ENCODE measurements around the gene GPR62. TPM values are rescaled to one million over a fixed set of nuclear protein-coding genes. Genes with fewer than 3 reads are reported as not detected.
A peak's percentile ranks its signal among the peaks of the same experiment; 100 is the strongest.

GPR62 gene
- total and polyA plus RNA-seq, 9 of the 15 experiments (the other 6 are each of a cell fraction or from before 2014, with no cell fraction given): not detected

DNA sequence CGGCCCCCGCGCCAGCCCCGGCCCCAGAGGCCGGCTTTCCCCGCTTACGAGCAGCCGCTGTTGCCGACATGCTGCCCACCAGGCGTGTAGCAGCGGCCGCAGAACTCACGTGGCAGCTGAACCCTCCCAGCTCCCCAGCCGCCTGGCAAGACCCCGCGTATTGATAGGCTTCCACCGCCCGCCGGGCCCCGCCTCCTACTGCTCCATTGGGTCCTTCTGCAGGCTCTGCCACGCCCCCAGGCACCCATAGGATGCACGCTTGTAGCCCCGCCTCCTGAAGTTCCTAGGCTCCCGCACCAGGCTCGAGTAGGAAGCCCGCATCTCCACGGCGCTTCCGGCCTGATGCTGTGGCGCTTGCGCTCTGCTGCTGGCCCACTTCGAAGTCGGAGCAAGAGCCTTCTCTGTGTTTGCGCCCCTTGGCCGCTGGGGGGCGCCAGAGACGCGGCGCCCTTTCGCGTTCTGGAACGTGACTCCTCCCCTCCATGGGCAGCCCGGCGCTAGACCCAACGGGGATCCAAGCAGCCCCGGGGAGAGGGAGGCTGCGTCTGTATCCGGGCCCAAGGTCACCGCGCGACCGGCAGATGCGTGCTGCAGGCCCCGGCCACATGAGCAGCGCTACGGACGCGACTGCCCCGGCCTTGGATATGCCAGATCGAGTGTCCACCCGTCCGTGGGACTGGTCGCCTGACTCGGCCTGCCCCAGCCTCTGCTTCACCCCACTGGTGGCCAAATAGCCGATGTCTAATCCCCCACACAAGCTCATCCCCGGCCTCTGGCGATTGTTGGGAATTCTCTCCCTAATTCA lies 13.2 kb upstream of the GPR62 start, which contains the start of the genes PARP3 and RRP9 (continued):
- TF ChIP-seq PTBP1 (IDR thresholded peaks at IDR 0.05; ENCODE audit: low read depth, low read length): no peak
- TF ChIP-seq, protein P1, sequence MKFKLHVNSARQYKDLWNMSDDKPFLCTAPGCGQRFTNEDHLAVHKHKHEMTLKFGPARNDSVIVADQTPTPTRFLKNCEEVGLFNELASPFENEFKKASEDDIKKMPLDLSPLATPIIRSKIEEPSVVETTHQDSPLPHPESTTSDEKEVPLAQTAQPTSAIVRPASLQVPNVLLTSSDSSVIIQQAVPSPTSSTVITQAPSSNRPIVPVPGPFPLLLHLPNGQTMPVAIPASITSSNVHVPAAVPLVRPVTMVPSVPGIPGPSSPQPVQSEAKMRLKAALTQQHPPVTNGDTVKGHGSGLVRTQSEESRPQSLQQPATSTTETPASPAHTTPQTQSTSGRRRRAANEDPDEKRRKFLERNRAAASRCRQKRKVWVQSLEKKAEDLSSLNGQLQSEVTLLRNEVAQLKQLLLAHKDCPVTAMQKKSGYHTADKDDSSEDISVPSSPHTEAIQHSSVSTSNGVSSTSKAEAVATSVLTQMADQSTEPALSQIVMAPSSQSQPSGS (CRISPR knock-in tag; IDR thresholded peaks at IDR 0.05): no peak
- TF ChIP-seq, protein P2, sequence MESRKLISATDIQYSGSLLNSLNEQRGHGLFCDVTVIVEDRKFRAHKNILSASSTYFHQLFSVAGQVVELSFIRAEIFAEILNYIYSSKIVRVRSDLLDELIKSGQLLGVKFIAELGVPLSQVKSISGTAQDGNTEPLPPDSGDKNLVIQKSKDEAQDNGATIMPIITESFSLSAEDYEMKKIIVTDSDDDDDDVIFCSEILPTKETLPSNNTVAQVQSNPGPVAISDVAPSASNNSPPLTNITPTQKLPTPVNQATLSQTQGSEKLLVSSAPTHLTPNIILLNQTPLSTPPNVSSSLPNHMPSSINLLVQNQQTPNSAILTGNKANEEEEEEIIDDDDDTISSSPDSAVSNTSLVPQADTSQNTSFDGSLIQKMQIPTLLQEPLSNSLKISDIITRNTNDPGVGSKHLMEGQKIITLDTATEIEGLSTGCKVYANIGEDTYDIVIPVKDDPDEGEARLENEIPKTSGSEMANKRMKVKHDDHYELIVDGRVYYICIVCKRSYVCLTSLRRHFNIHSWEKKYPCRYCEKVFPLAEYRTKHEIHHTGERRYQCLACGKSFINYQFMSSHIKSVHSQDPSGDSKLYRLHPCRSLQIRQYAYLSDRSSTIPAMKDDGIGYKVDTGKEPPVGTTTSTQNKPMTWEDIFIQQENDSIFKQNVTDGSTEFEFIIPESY (CRISPR knock-in tag; IDR thresholded peaks at IDR 0.05): no peak
- TF ChIP-seq, protein P3, sequence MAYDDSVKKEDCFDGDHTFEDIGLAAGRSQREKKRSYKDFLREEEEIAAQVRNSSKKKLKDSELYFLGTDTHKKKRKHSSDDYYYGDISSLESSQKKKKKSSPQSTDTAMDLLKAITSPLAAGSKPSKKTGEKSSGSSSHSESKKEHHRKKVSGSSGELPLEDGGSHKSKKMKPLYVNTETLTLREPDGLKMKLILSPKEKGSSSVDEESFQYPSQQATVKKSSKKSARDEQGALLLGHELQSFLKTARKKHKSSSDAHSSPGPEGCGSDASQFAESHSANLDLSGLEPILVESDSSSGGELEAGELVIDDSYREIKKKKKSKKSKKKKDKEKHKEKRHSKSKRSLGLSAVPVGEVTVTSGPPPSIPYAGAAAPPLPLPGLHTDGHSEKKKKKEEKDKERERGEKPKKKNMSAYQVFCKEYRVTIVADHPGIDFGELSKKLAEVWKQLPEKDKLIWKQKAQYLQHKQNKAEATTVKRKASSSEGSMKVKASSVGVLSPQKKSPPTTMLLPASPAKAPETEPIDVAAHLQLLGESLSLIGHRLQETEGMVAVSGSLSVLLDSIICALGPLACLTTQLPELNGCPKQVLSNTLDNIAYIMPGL (CRISPR knock-in tag; IDR thresholded peaks at IDR 0.05): no peak
- TF ChIP-seq EP300 (IDR thresholded peaks at IDR 0.05; ENCODE audit: low read length): no peak
- no peak for TF ChIP-seq ZNF316 (IDR thresholded peaks at IDR 0.05)
- no peak for TF ChIP-seq FOXP1 (CRISPR knock-in tag; IDR thresholded peaks at IDR 0.05)
- peak; percentile 94 to 95 for TF ChIP-seq NRF1 (conservative IDR thresholded peaks at IDR 0.05 in 1 of 2, IDR thresholded peaks at IDR 0.05 in 1 of 2)
- no peak for TF ChIP-seq ETV6 (IDR thresholded peaks at IDR 0.05; ENCODE audit: borderline replicate concordance in 1 of 2, low read depth in 2 of 2, low read length in 1 of 2)
- TF ChIP-seq ETV6 (CRISPR knock-in tag; IDR thresholded peaks at IDR 0.05; ENCODE audit: borderline replicate concordance): no peak
- TF ChIP-seq NR2C1 (IDR thresholded peaks at IDR 0.05): peak; percentile 84
- peak; percentile 87 for TF ChIP-seq NR2C1 (tag; IDR thresholded peaks at IDR 0.05)
- TF ChIP-seq ZFX (CRISPR knock-in tag; IDR thresholded peaks at IDR 0.05): peak; percentile 94
- TF ChIP-seq NEUROD1 (IDR thresholded peaks at IDR 0.05; ENCODE audit: borderline replicate concordance, low read depth, low read length, partially characterized antibody): peak; percentile 73
- TF ChIP-seq ZSCAN29 (IDR thresholded peaks at IDR 0.05): no peak
- TF ChIP-seq RBM15 (IDR thresholded peaks at IDR 0.05; ENCODE audit: insufficient read depth, low read length): no peak

All from K562 (cell line).